DOHH2 (cell line): ENCODE data around the gene ZNF410.

Experiments
- EZH2phosphoT487 ChIP-seq: fragments of 200-600 bp; sonication (generic); IDR thresholded peaks from 2 replicates; pipeline ENCODE4 v1.6.1; 2017; ENCODE audit warnings: borderline replicate concordance, mild to moderate bottlenecking, antibody characterized with exemption, low read length, moderate library complexity, mixed read lengths
- TF ChIP-seq, protein P1 (sequence below): fragments of 200-600 bp; sonication (generic); IDR thresholded peaks from one replicate; pipeline ENCODE4 v1.5.1; 2014; ENCODE audit warnings: antibody characterized with exemption, mild to moderate bottlenecking, low read depth, low read length; ENCODE audit not compliant: poor library complexity, severe bottlenecking

DNA sequence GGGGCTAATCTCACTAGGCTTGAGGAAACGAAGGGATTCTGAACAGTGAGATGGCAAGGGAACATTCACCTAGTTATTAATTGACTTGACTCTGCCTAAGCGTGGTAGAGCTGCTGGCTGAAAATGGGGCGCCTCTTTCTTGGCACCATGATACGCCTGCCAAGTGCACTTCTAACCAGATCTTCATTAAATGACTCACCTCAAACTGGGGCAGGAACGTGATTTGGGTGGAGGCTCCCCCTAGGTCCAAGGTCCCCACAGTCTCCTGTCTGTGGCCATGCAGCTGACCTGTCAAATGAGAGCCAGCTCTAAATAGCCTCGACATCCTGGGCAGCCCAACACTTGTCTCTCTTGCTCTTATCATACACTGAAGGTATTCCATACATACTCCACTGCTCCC is 89.5 kb downstream of the ZNF410 start:
- TF ChIP-seq, protein P1, sequence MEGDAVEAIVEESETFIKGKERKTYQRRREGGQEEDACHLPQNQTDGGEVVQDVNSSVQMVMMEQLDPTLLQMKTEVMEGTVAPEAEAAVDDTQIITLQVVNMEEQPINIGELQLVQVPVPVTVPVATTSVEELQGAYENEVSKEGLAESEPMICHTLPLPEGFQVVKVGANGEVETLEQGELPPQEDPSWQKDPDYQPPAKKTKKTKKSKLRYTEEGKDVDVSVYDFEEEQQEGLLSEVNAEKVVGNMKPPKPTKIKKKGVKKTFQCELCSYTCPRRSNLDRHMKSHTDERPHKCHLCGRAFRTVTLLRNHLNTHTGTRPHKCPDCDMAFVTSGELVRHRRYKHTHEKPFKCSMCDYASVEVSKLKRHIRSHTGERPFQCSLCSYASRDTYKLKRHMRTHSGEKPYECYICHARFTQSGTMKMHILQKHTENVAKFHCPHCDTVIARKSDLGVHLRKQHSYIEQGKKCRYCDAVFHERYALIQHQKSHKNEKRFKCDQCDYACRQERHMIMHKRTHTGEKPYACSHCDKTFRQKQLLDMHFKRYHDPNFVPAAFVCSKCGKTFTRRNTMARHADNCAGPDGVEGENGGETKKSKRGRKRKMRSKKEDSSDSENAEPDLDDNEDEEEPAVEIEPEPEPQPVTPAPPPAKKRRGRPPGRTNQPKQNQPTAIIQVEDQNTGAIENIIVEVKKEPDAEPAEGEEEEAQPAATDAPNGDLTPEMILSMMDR: no peak
- TF ChIP-seq EZH2phosphoT487: no peak
